Lower leg skin (tissue), 3 donors: ENCODE measurements around the gene SPPL3.

Source experiments
- POLR2A ChIP-seq, 2 donors: fragments of 450-650 bp; IDR thresholded peaks; one replicate each; pipeline ENCODE4 v1.6.1; 2016 to 2017; ENCODE audit warnings: antibody characterized with exemption in 2 of 2, mild to moderate bottlenecking in 1 of 2, moderate library complexity in 1 of 2
- TF ChIP-seq, protein P1 (sequence below), 3 donors: fragments of 450-650 bp; IDR thresholded peaks; one replicate each; pipeline ENCODE4 v1.5.1; 2016; ENCODE audit warnings: antibody characterized with exemption in 3 of 3, mild to moderate bottlenecking in 3 of 3, moderate library complexity in 2 of 3

DNA sequence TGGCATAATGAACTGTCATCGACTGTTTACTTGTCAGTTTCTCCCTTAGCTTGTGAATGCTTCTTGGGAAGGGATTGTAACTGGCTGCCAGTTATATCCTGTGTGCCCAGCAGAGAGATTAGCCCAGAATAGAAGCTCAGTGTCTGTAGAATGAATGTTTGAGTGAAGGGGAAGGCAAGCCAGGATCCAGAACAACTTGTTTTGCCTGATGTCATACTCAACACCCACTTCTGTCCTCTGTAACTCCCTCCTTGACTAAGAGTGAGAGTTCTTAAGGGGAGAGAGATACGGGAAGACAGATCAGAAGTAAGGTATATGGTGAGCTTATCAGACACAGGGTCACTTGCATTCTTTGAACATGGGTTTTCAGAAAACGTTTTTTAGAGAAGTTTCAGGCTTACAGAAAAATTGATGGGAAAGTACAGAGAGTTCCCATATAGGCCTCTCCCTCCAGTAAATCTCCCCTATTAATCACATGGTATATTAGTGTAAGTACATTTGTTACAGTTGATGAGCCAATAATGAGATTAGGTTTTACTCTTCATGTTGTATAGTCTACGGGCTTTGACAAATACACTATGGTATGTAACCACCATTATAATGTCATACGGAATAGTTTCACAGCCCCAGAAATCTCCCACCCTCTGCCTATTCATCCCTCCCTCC lies 5.6 kb upstream of the SPPL3 start:
- TF ChIP-seq, protein P1, sequence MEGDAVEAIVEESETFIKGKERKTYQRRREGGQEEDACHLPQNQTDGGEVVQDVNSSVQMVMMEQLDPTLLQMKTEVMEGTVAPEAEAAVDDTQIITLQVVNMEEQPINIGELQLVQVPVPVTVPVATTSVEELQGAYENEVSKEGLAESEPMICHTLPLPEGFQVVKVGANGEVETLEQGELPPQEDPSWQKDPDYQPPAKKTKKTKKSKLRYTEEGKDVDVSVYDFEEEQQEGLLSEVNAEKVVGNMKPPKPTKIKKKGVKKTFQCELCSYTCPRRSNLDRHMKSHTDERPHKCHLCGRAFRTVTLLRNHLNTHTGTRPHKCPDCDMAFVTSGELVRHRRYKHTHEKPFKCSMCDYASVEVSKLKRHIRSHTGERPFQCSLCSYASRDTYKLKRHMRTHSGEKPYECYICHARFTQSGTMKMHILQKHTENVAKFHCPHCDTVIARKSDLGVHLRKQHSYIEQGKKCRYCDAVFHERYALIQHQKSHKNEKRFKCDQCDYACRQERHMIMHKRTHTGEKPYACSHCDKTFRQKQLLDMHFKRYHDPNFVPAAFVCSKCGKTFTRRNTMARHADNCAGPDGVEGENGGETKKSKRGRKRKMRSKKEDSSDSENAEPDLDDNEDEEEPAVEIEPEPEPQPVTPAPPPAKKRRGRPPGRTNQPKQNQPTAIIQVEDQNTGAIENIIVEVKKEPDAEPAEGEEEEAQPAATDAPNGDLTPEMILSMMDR (IDR thresholded peaks at IDR 0.05) = no peak
- TF ChIP-seq POLR2A (IDR thresholded peaks at IDR 0.05) = no peak
